ENCODE results near the gene NATD1. TPM values are rescaled to one million over a fixed set of nuclear protein-coding genes. Genes with fewer than 3 reads are reported as not detected.

Gene NATD1
- total and polyA plus RNA-seq, 5 experiments from 2014 or later, result 0.60 to 9.3 (median 1.2) TPM

GRCh38 chr17:21279582-21279981, 26.4 kb upstream of the NATD1 start:
- Mint-ChIP-seq H3K36me3 (no peaks in the 10 kb centered on the region), H3K4me1 (peaks cover 28 to 71% (median 52%) of the 10 kb centered on the region in 4 donors), H3K27ac (peak overlapping the region in 9 of 10 donors; percentile 23 to 91 (median 79)), H3K4me3 (peak overlapping the region in 7 of 10 donors; percentile 8 to 76 (median 48)), H3K27me3 (no peaks in the 10 kb centered on the region), H3K9me3 (no peaks in the 10 kb centered on the region)
- DNase-seq (peak in 1 of 10 donors; percentile 46), ATAC-seq (no peak)
- POLR2A ChIA-PET, result interaction anchor here (0.6 to 1.3 kb wide), 7 partner anchors 20 to 236 kb away, joined by 3 to 5 read pairs (median 3); no protein-coding TSS in a partner anchor

- H3K36me3 Mint-ChIP-seq, result no peaks in the 10 kb centered on the region
- H3K27me3 Mint-ChIP-seq, result no peaks in the 10 kb centered on the region
- peaks cover 28 to 71% (median 52%) of the 10 kb centered on the region in 4 donors for H3K4me1 Mint-ChIP-seq
- peak overlapping the region in 8 of 10 donors; percentile 79 to 94 (median 86) for H3K27ac Mint-ChIP-seq
- H3K4me3 Mint-ChIP-seq, result peak overlapping the region in 2 of 10 donors; percentile 32 to 55
- POLR2A ChIA-PET, result interaction anchor here (0.9 to 4.6 kb wide), 5 partner anchors 8 to 236 kb away, joined by 3 to 53 read pairs (median 3); no protein-coding TSS in a partner anchor
- ATAC-seq (no peak), DNase-seq (peak in 1 of 10 donors; percentile 46)
- H3K9me3 Mint-ChIP-seq, result no peaks in the 10 kb centered on the region
Observed at GRCh38 chr17:21279198-21279535, 26.0 kb upstream of the NATD1 start.

GRCh38 chr17:21278450-21279197, 25.4 kb upstream of the NATD1 start:
- Mint-ChIP-seq H3K9me3 (no peaks in the 10 kb centered on the region), H3K27me3 (no peaks in the 10 kb centered on the region), H3K36me3 (no peaks in the 10 kb centered on the region), H3K27ac (peak overlapping the region; percentile 78 to 94 (median 84)), H3K4me1 (peaks cover 28 to 69% (median 52%) of the 10 kb centered on the region in 4 donors), H3K4me3 (peak overlapping the region in 9 of 10 donors; percentile 3 to 84 (median 56))
- POLR2A ChIA-PET, result interaction anchor here (0.9 to 4.6 kb wide), 4 partner anchors 8 to 65 kb away, joined by 3 to 53 read pairs (median 12); partner anchors contain the start of gene TMEM11
- peak in 8 of 10 donors; percentile 45 to 85 (median 56) for DNase-seq
- ATAC-seq, result peak; percentile 9 to 37

- Mint-ChIP-seq H3K27ac (peak overlapping the region in 9 of 10 donors; percentile 31 to 94 (median 62)), H3K4me3 (peak overlapping the region in 8 of 10 donors; percentile 4 to 99 (median 43)), H3K27me3 (no peaks in the 10 kb centered on the region), H3K9me3 (no peaks in the 10 kb centered on the region), H3K36me3 (no peaks in the 10 kb centered on the region), H3K4me1 (peaks cover 24 to 63% (median 50%) of the 10 kb centered on the region in 4 donors)
- DNase-seq, result no peak
- ATAC-seq, result no peak
- POLR2A ChIA-PET, result interaction anchor here (0.6 to 4.6 kb wide), 7 partner anchors 10 to 141 kb away, joined by 3 to 53 read pairs (median 5); partner anchors contain the start of genes NATD1 and TMEM11
Observed at GRCh38 chr17:21277332-21277731, 24.1 kb upstream of the NATD1 start.

- DNase-seq, result no peak
- H3K27ac Mint-ChIP-seq, result peak overlapping the region; percentile 89 to 98 (median 94)
- no peak for ATAC-seq
- peak overlapping the region; percentile 83 to 99 (median 94) for H3K4me3 Mint-ChIP-seq
- H3K36me3 Mint-ChIP-seq, result no peaks in the 10 kb centered on the region
- peaks cover 24 to 53% (median 50%) of the 10 kb centered on the region in 4 donors for H3K4me1 Mint-ChIP-seq
- no peaks in the 10 kb centered on the region for H3K9me3 Mint-ChIP-seq
- H3K27me3 Mint-ChIP-seq, result no peaks in the 10 kb centered on the region
- POLR2A ChIA-PET, result interaction anchor here (0.6 to 4.6 kb wide), 10 partner anchors 8 to 1069 kb away, joined by 3 to 53 read pairs (median 6); partner anchors contain the start of genes DHRS7B, MAP2K3, NATD1 and TMEM11
Observed at GRCh38 chr17:21276264-21276588, 23.0 kb upstream of the NATD1 start.

DNA sequence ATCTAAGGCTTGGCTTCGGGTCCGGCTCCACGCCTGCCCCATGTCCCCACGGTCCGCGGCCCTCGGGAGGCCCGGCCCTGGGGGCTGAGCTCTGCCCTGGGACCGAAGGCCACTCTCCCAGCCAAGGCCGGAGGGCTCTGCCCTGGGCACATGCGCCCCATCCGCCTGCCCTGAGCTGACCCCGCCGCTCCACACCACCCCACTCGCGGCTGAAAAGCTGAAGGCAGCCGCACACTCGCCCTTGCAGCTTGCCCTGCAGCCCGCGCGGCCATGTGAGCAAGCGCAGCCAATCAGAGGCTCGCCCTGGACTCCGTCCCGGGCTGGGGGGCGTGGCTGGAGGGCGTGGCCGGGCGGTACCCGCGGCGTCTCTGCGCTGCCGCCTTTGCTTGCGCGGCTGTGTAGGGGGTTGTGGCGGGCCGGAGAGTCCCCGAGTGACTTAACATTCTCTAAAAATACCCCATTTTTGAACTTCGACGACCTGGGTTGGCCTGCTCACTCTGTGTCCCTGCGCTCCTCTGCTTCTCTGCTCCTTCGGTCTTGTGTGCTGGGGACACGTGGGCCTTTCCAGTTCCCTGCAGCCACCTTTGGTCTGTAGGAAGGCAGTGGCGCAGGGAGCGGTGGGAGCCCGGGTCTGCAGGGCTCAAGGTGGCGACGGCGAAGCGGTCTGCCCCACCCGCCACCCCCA, 22.5 kb upstream of the NATD1 start:
- ATAC-seq (peak; percentile 86 to 90), DNase-seq (peak; percentile 84 to 95 (median 91))
- Mint-ChIP-seq H3K4me1 (peaks cover 24 to 51% (median 48%) of the 10 kb centered on the region in 4 donors), H3K27ac (peak overlapping the region; percentile 86 to 97 (median 92)), H3K9me3 (no peaks in the 10 kb centered on the region), H3K27me3 (no peaks in the 10 kb centered on the region), H3K4me3 (peak overlapping the region; percentile 83 to 99 (median 94)), H3K36me3 (no peaks in the 10 kb centered on the region)
- POLR2A ChIA-PET, result interaction anchor here (0.6 to 4.6 kb wide), 10 partner anchors 8 to 1068 kb away, joined by 3 to 53 read pairs (median 6); partner anchors contain the start of genes DHRS7B, MAP2K3, NATD1 and TMEM11

- POLR2A ChIA-PET, result interaction anchor here (0.6 to 4.6 kb wide), 8 partner anchors 9 to 231 kb away, joined by 4 to 53 read pairs (median 10); partner anchors contain the start of genes DHRS7B, MAP2K3, NATD1 and TMEM11
- no peaks in the 10 kb centered on the region for H3K27me3 Mint-ChIP-seq
- H3K4me1 Mint-ChIP-seq, result peaks cover 23 to 45% (median 43%) of the 10 kb centered on the region in 4 donors
- DNase-seq (peak in 1 of 10 donors; percentile 60), ATAC-seq (peak; percentile 18 to 26)
- no peaks in the 10 kb centered on the region for H3K36me3 Mint-ChIP-seq
- no peaks in the 10 kb centered on the region for H3K9me3 Mint-ChIP-seq
- peak overlapping the region; percentile 83 to 99 (median 94) for H3K4me3 Mint-ChIP-seq
- H3K27ac Mint-ChIP-seq, result peak overlapping the region in 8 of 10 donors; percentile 11 to 97 (median 86)
Observed at GRCh38 chr17:21275047-21275578, 21.9 kb upstream of the NATD1 start.

GRCh38 chr17:21272881-21273792, 19.9 kb upstream of the NATD1 start:
- Mint-ChIP-seq H3K27me3 (no peaks in the 10 kb centered on the region), H3K27ac (peak overlapping the region in 4 of 10 donors; percentile 27 to 79 (median 61)), H3K4me3 (peak overlapping the region in 4 of 10 donors; percentile 12 to 48 (median 31))

DNA sequence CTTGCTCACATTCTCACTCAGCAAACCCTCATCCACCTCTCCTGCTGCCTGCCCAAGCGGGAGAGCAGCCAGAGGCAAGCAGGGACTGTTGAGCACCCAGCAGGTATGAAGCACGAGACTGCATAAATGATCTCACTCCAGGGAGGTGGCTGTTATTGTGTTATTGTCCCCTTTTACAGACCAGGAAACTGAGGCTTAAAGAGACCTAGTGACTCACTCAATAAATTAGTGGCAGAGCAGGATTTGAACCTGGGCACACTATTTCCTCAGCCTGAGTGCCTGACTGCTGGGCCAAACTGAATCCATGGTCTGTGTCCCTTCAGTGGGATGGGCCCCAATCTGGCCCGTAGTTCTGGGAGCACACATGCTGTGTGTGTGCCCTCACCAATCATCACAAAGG, 19.0 kb upstream of the NATD1 start:
- H3K27ac Mint-ChIP-seq, result no peak overlapping the region
- POLR2A ChIA-PET, result no interaction called here

More at GRCh38 chr17:21272881-21273792, 19.9 kb upstream of the NATD1 start:
- ATAC-seq, result no peak
- DNase-seq, result no peak
- Mint-ChIP-seq H3K36me3 (no peaks in the 10 kb centered on the region), H3K4me1 (peaks cover 9 to 39% (median 35%) of the 10 kb centered on the region in 4 donors), H3K9me3 (no peaks in the 10 kb centered on the region)
- POLR2A ChIA-PET, result interaction anchor here (1.1 kb wide), 1 partner anchor 58 kb away, joined by 3 read pairs; no protein-coding TSS in a partner anchor

GRCh38 chr17:21271454-21272183, 18.4 kb upstream of the NATD1 start:
- ATAC-seq (no peak), DNase-seq (peak in 1 of 10 donors; percentile 52)
- Mint-ChIP-seq H3K9me3 (no peaks in the 10 kb centered on the region), H3K4me3 (no peak overlapping the region), H3K36me3 (no peaks in the 10 kb centered on the region), H3K4me1 (peaks cover 8 to 35% (median 32%) of the 10 kb centered on the region in 4 donors), H3K27me3 (no peaks in the 10 kb centered on the region), H3K27ac (no peak overlapping the region)
- POLR2A ChIA-PET, result no interaction called here

More for the DNA sequence above, 19.0 kb upstream of the NATD1 start:
- H3K27me3 Mint-ChIP-seq, result no peaks in the 10 kb centered on the region
- H3K4me1 Mint-ChIP-seq, result peaks cover 6 to 37% (median 34%) of the 10 kb centered on the region in 4 donors
- no peaks in the 10 kb centered on the region for H3K9me3 Mint-ChIP-seq
- H3K4me3 Mint-ChIP-seq, result peak overlapping the region in 1 of 10 donors; percentile 63
- DNase-seq, result no peak
- H3K36me3 Mint-ChIP-seq, result no peaks in the 10 kb centered on the region
- ATAC-seq, result no peak

DNA sequence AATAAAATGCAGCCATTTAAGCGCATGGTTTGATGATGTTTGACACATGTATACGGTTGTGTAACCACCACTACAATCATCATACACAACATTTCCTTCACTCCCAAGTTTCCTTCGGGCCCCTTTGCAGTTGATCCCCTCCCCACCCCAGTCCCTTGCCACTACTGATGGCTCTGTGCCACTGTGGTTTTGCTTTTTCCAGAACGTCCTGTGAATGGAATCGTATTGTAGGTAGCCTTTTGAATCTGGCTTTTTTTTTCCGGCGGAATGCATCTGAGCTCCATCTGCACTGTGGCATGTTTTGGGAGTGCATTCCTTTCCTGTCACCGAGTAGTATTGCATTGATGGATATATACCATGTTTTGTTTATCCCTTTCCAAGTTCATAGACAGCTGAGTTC, 16.2 kb upstream of the NATD1 start:
- POLR2A ChIA-PET, result interaction anchor here (0.6 kb wide), 1 partner anchor 1478 kb away, joined by 4 read pairs; no protein-coding TSS in a partner anchor
- H3K4me1 Mint-ChIP-seq, result peaks cover 2 to 24% (median 18%) of the 10 kb centered on the region in 4 donors
- no peaks in the 10 kb centered on the region for H3K27me3 Mint-ChIP-seq
- H3K36me3 Mint-ChIP-seq, result no peaks in the 10 kb centered on the region
- no peaks in the 10 kb centered on the region for H3K9me3 Mint-ChIP-seq
- ATAC-seq (no peak), DNase-seq (no peak)
- peak overlapping the region in 5 of 10 donors; percentile 14 to 88 (median 40) for H3K27ac Mint-ChIP-seq
- H3K4me3 Mint-ChIP-seq, result no peak overlapping the region
